Daoy (cell line): ENCODE data around the gene TP53AIP1. TPM values are rescaled to one million over a fixed set of nuclear protein-coding genes. Genes with fewer than 3 reads are reported as not detected.

ENCODE experiments used
- DNase-seq: peaks from one replicate; pipeline ENCODE4 v3.0.0-alpha.2; 2015; ENCODE audit warnings: low read depth
- total RNA-seq: library from RNA; depleted of rRNA; stranded (reverse); fragments of >200 nt; shearing (Covaris generic); gene quantifications from 2 replicates; pipeline ENCODE4 v1.2.3, GENCODE V29; 2014

The TP53AIP1 gene
- total RNA-seq, 1 experiment from 2014 or later: not detected

GRCh38 chr11:128906185-128907050, 36.3 kb downstream of the TP53AIP1 start:
- no peak for DNase-seq

- peak; percentile 57 for DNase-seq
Measured at GRCh38 chr11:128905345-128906184, 37.1 kb downstream of the TP53AIP1 start.

GRCh38 chr11:128904656-128905344, 37.9 kb downstream of the TP53AIP1 start:
- peak; percentile 51 for DNase-seq

- DNase-seq: no peak
Measured at GRCh38 chr11:128904303-128904655, 38.4 kb downstream of the TP53AIP1 start.

- DNase-seq: peak; percentile 74
Measured at GRCh38 chr11:128903248-128904061, 39.2 kb downstream of the TP53AIP1 start.

- no peak for DNase-seq
Measured at GRCh38 chr11:128902515-128903066, 40.1 kb downstream of the TP53AIP1 start.

- no peak for DNase-seq
Measured at GRCh38 chr11:128901653-128902514, 40.8 kb downstream of the TP53AIP1 start.

GRCh38 chr11:128900468-128900867, 42.2 kb downstream of the TP53AIP1 start:
- DNase-seq: no peak

- no peak for DNase-seq
Measured at GRCh38 chr11:128898580-128899344, 43.9 kb downstream of the TP53AIP1 start.

- no peak for DNase-seq
Measured at GRCh38 chr11:128897826-128898225, 44.8 kb downstream of the TP53AIP1 start.

GRCh38 chr11:128896356-128896755, 46.3 kb downstream of the TP53AIP1 start:
- DNase-seq: no peak

GRCh38 chr11:128895526-128895925, 47.1 kb downstream of the TP53AIP1 start:
- no peak for DNase-seq

- DNase-seq: no peak
Measured at GRCh38 chr11:128894685-128895084, 48.0 kb downstream of the TP53AIP1 start.

GRCh38 chr11:128894286-128894681, 48.4 kb downstream of the TP53AIP1 start:
- DNase-seq: no peak

GRCh38 chr11:128893578-128894285, 48.9 kb downstream of the TP53AIP1 start:
- DNase-seq: no peak

- DNase-seq: no peak
Measured at GRCh38 chr11:128892866-128893565, 49.7 kb downstream of the TP53AIP1 start.

GRCh38 chr11:128891913-128892398, 50.7 kb downstream of the TP53AIP1 start:
- DNase-seq: no peak
